Liver (tissue), 3 donors: ENCODE results near the gene FARP1.

Experiments used
- ATF3 ChIP-seq: IDR thresholded peaks from 2 replicates; pipeline ENCODE4 v1.6.1; 2016; ENCODE audit warnings: antibody characterized with exemption
- CTCF ChIP-seq: fragments of 150-350 bp; IDR thresholded peaks from 2 replicates; pipeline ENCODE4 v1.5.1; 2017; ENCODE audit warnings: improper control_type of control experiment, low read depth, low read length; ENCODE audit not compliant: missing input control
- EGR1 ChIP-seq, 2 donors: IDR thresholded peaks; 2 replicates each; pipeline ENCODE4 v1.6.1; 2016 to 2018; ENCODE audit warnings: antibody characterized with exemption in 2 of 2, low read depth in 2 of 2
- FOXA1 ChIP-seq: IDR thresholded peaks from 2 replicates; pipeline ENCODE4 v1.6.1; 2016; ENCODE audit warnings: antibody characterized with exemption
- HNF4A ChIP-seq, 2 donors: conservative IDR thresholded peaks; 2 replicates each; pipeline ENCODE4 v1.6.1; 2016; ENCODE audit warnings: antibody characterized with exemption in 2 of 2, mild to moderate bottlenecking in 2 of 2
- JUND ChIP-seq, 2 donors: IDR thresholded peaks; 2 replicates each; pipeline ENCODE4 v1.6.1; 2016; ENCODE audit warnings: antibody characterized with exemption in 2 of 2
- MAX ChIP-seq: IDR thresholded peaks from 2 replicates; pipeline ENCODE4 v1.6.1; 2016; ENCODE audit warnings: antibody characterized with exemption
- RAD21 ChIP-seq, 2 donors: IDR thresholded peaks; 2 replicates each; pipeline ENCODE4 v1.6.1; 2016; ENCODE audit warnings: antibody characterized with exemption in 2 of 2, mild to moderate bottlenecking in 2 of 2
- REST ChIP-seq: IDR thresholded peaks from 2 replicates; pipeline ENCODE4 v1.6.1; 2016; ENCODE audit warnings: antibody characterized with exemption, mild to moderate bottlenecking
- RXRA ChIP-seq, 2 donors: IDR thresholded peaks; 2 replicates each; pipeline ENCODE4 v1.6.1; 2017 to 2018; ENCODE audit warnings: antibody characterized with exemption in 2 of 2, mild to moderate bottlenecking in 1 of 2
- SP1 ChIP-seq: IDR thresholded peaks from 2 replicates; pipeline ENCODE4 v1.6.1; 2018; ENCODE audit warnings: antibody characterized with exemption, mild to moderate bottlenecking
- TAF1 ChIP-seq: conservative IDR thresholded peaks from 2 replicates; pipeline ENCODE4 v1.6.1; 2016; ENCODE audit warnings: antibody characterized with exemption, mild to moderate bottlenecking
- YY1 ChIP-seq: IDR thresholded peaks from 2 replicates; pipeline ENCODE4 v1.6.1; 2016; ENCODE audit warnings: antibody characterized with exemption, mild to moderate bottlenecking
- ZBTB33 ChIP-seq: IDR thresholded peaks from 2 replicates; pipeline ENCODE4 v1.6.1; 2016; ENCODE audit warnings: antibody characterized with exemption
- donor health status: healthy.
- donor health status: healthy.

GRCh38 chr13:98488736-98489135 lies 345.8 kb downstream of the FARP1 start:
- TF ChIP-seq CTCF (no peak), FOXA1 (no peak), RAD21 (IDR thresholded peaks at IDR 0.05) (no peak), MAX (no peak), JUND (IDR thresholded peaks at IDR 0.05) (no peak), TAF1 (no peak), REST (no peak), ZBTB33 (no peak), SP1 (no peak), YY1 (no peak), HNF4A (conservative IDR thresholded peaks at IDR 0.05) (no peak), EGR1 (IDR thresholded peaks at IDR 0.05; ENCODE audit: low read depth in 2 of 2) (no peak), RXRA (IDR thresholded peaks at IDR 0.05) (no peak), ATF3 (no peak)
